HepG2 (cell line): ENCODE data around the gene SF1. TPM values are rescaled to one million over a fixed set of nuclear protein-coding genes. Genes with fewer than 3 reads are reported as not detected.
A peak's percentile ranks its signal among the peaks of the same experiment; 100 is the strongest.

Experiments
- ATAC-seq: fragments of 200-7000 bp; cut with Tn5 transposase; 3 replicates; pipeline ENCODE4 v1.9.1; 2020; ENCODE audit warnings: mild to moderate bottlenecking, moderate library complexity
- BruUV-seq: library from RNA; stranded (reverse); fragments of 400-500 nt; replicated peaks from 2 replicates; lab custom pipeline; 2021; lab: Mats Ljungman, UMichigan
- CTCF ChIA-PET: fragments of 300-600 bp; formaldehyde crosslinking; extraction: SDS; loops from one replicate; lab custom pipeline; 2021; ENCODE audit warnings: low total read pairs, inconsistent platforms, low intra/inter-chr PET ratio; lab: Yijun Ruan, JAX
- POLR2A ChIA-PET: fragments of 350-600 bp; sonication (Branson Sonifier 250); formaldehyde crosslinking; loops from one replicate; lab custom pipeline; 2020; ENCODE audit warnings: antibody characterized with exemption, inconsistent platforms; lab: Yijun Ruan, JAX
- DNase-seq: peaks from one replicate; pipeline ENCODE4 v3.0.0-alpha.2; 2015; ENCODE audit warnings: low spot score
- FAIRE-seq: peaks from 3 replicates; lab custom pipeline; 2011; peaks lifted over from hg19 to GRCh38; lab: Jason Lieb, UNC
- H2AFZ ChIP-seq: one replicate; pipeline ENCODE4 v1.6.1; 2011; ENCODE audit warnings: low read length, inconsistent platforms
- H3K27ac ChIP-seq: fragments of 300-600 bp; 3 replicates; pipeline ENCODE4 v1.8.0; 2011; ENCODE audit warnings: mixed run types, mild to moderate bottlenecking, mixed read lengths, low read length, inconsistent platforms; ENCODE audit not compliant: insufficient read depth; ENCODE audit errors: extremely low read length
- H3K27me3 ChIP-seq, 2 experiments: fragments of 200-600 bp in 1 of 2; 2 replicates in 1 of 2; 3 replicates in 1 of 2; pipeline versions ENCODE4 v1.6.0 to v1.8.0; 2011; ENCODE audit warnings: low read length in 2 of 2, mild to moderate bottlenecking in 2 of 2, moderate library complexity in 2 of 2, inconsistent platforms in 1 of 2; ENCODE audit not compliant: insufficient read depth in 2 of 2, control insufficient read depth in 1 of 2
- H3K36me3 ChIP-seq, 2 experiments: fragments of 200-600 bp in 1 of 2; replicated peaks in 1 of 2; 2 replicates in 1 of 2; 3 replicates in 1 of 2; pipeline versions ENCODE4 v1.5.1 to v1.8.0; 2011; ENCODE audit warnings: low read length in 2 of 2, inconsistent platforms in 1 of 2; ENCODE audit not compliant: insufficient read depth in 2 of 2, control insufficient read depth in 1 of 2
- H3K4me1 ChIP-seq: 2 replicates; pipeline ENCODE4 v1.5.1; 2012; ENCODE audit warnings: low read length, inconsistent platforms; ENCODE audit not compliant: insufficient read depth
- H3K4me2 ChIP-seq: 2 replicates; pipeline ENCODE4 v1.6.0; 2011; ENCODE audit warnings: low read depth, low read length, inconsistent platforms
- H3K4me3 ChIP-seq, 3 experiments: fragments of 200-600 bp in 1 of 3; sonication (generic), shearing (Covaris generic) in 1 of 3; replicated peaks in 1 of 3; 2 replicates each; pipeline ENCODE4 v1.5.1; 2011 to 2016; ENCODE audit warnings: low read length in 3 of 3, inconsistent platforms in 2 of 3, low read depth in 2 of 3, mild to moderate bottlenecking in 2 of 3, control low read depth in 1 of 3, mixed read lengths in 1 of 3; ENCODE audit not compliant: insufficient read depth in 1 of 3
- H3K79me2 ChIP-seq: one replicate; pipeline ENCODE4 v1.6.1; 2011; ENCODE audit warnings: low read length, inconsistent platforms; ENCODE audit not compliant: insufficient read depth
- H3K9ac ChIP-seq: 2 replicates; pipeline ENCODE4 v1.6.0; 2011; ENCODE audit warnings: mild to moderate bottlenecking, low read depth, low read length, inconsistent platforms; ENCODE audit not compliant: insufficient read depth
- H3K9me3 ChIP-seq: 2 replicates; pipeline ENCODE4 v1.5.1; 2012; ENCODE audit warnings: mild to moderate bottlenecking, low read length
- H4K20me1 ChIP-seq: 2 replicates; pipeline ENCODE4 v1.6.0; 2011; ENCODE audit warnings: inconsistent platforms, mild to moderate bottlenecking, low read length, moderate library complexity; ENCODE audit not compliant: insufficient read depth
- KDM1A ChIP-seq: IDR thresholded peaks from 2 replicates; pipeline ENCODE4 v1.6.1; 2016; ENCODE audit warnings: missing compliant biosample characterization
- POLR2A ChIP-seq, 2 experiments: IDR thresholded peaks; 2 replicates each; pipeline ENCODE4 v1.6.1; 2011; ENCODE audit warnings: low read depth in 2 of 2, low read length in 2 of 2, mild to moderate bottlenecking in 1 of 2, moderate library complexity in 1 of 2; ENCODE audit not compliant: insufficient read depth in 1 of 2
- POLR2AphosphoS2 ChIP-seq: IDR thresholded peaks from 2 replicates; pipeline ENCODE4 v1.6.1; 2011; ENCODE audit warnings: low read depth, low read length, improper control_type of control experiment
- POLR2G ChIP-seq: fragments of 200-400 bp; formaldehyde crosslinking; IDR thresholded peaks from 2 replicates; pipeline ENCODE4 v1.6.1; 2018; ENCODE audit warnings: mild to moderate bottlenecking, low read depth, low read length, moderate library complexity
- RAD51 ChIP-seq: fragments of 450-650 bp; IDR thresholded peaks from 2 replicates; pipeline ENCODE4 v1.6.1; 2016; ENCODE audit warnings: borderline replicate concordance
- RBM39 ChIP-seq: fragments of 200-400 bp; formaldehyde crosslinking; IDR thresholded peaks from one replicate; pipeline ENCODE4 v1.6.1; 2018; ENCODE audit warnings: antibody characterized with exemption, mild to moderate bottlenecking, low read depth, low read length; ENCODE audit not compliant: poor library complexity, severe bottlenecking
- ZFP36 ChIP-seq: fragments of 150-350 bp; IDR thresholded peaks from 2 replicates; pipeline ENCODE4 v1.6.1; 2018; ENCODE audit warnings: borderline replicate concordance, low read length, low read depth; ENCODE audit not compliant: partially characterized antibody
- ZMYM3 ChIP-seq: sonication (generic); formaldehyde crosslinking; IDR thresholded peaks from 2 replicates; pipeline ENCODE4 v1.5.1; 2020; ENCODE audit warnings: mild to moderate bottlenecking, missing genetic modification reagents
- ZNF768 ChIP-seq: sonication (generic); formaldehyde crosslinking; IDR thresholded peaks from 2 replicates; pipeline ENCODE4 v1.4.0; 2020; ENCODE audit warnings: missing genetic modification reagents
- ZZZ3 ChIP-seq: sonication (generic); formaldehyde crosslinking; IDR thresholded peaks from 2 replicates; pipeline ENCODE4 v1.4.0; 2020; ENCODE audit warnings: missing genetic modification reagents, mild to moderate bottlenecking, borderline replicate concordance
- WGBS: methylation state at CpG from one replicate; pipeline ENCODE4 v1.1.6; 2017; ENCODE audit warnings: low lambda C conversion rate; 5-methylcytosine and 5-hydroxymethylcytosine counted together
- in situ Hi-C: cut with HindIII; loops from 2 replicates; pipeline ENCODE4 v1.10.0; 2017; ENCODE audit warnings: low pct_unique_long_range_greater_than_20kb; ENCODE audit not compliant: extremely low pct_ligation_motif_present
- intact Hi-C: fragments of 100-400 bp; cut with micrococcal nuclease; formaldehyde crosslinking; loops from one replicate; pipeline ENCODE4 v1.10.0; 2022; ENCODE audit not compliant: unreplicated experiment
- polyA plus RNA-seq, 8 experiments: library from polyadenylated mRNA; depleted of rRNA in 3 of 8; stranded (reverse) in 7 of 8; unstranded in 1 of 8; fragments of >200 nt; fragmentation: Illumina TruSeq in 4 of 8; extraction: Trizol in 4 of 8; gene quantifications; 2 replicates each; pipeline versions ENCODE4 v1.2.1 to v1.2.3, GENCODE V29; 2011 to 2016; ENCODE audit warnings: low read depth in 4 of 8, missing spikeins in 1 of 8, mixed read lengths in 1 of 8; ENCODE audit not compliant: insufficient read depth in 1 of 8
- total RNA-seq, 5 experiments: library from RNA; depleted of rRNA; stranded (reverse); fragments of >200 nt; fragmentation: Illumina TruSeq; extraction: Trizol; gene quantifications; 2 replicates each; pipeline ENCODE4 v1.2.3, GENCODE V29; 2016; ENCODE audit warnings: low read depth in 1 of 5
- TF ChIP-seq, protein P1 (sequence below): sonication (generic); formaldehyde crosslinking; IDR thresholded peaks from 2 replicates; pipeline ENCODE4 v1.5.0; 2020; ENCODE audit warnings: missing genetic modification reagents, mild to moderate bottlenecking, borderline replicate concordance
- TF ChIP-seq, protein P2 (sequence below): sonication (generic); formaldehyde crosslinking; IDR thresholded peaks from 2 replicates; pipeline ENCODE4 v1.4.0; 2020; ENCODE audit warnings: mild to moderate bottlenecking, low read depth, missing genetic modification reagents

Gene SF1
- total and polyA plus RNA-seq, 2 of the 13 experiments (the other 11 are each of a cell fraction or from before 2014, with no cell fraction given) = 55.5 to 70.4 TPM

DNA sequence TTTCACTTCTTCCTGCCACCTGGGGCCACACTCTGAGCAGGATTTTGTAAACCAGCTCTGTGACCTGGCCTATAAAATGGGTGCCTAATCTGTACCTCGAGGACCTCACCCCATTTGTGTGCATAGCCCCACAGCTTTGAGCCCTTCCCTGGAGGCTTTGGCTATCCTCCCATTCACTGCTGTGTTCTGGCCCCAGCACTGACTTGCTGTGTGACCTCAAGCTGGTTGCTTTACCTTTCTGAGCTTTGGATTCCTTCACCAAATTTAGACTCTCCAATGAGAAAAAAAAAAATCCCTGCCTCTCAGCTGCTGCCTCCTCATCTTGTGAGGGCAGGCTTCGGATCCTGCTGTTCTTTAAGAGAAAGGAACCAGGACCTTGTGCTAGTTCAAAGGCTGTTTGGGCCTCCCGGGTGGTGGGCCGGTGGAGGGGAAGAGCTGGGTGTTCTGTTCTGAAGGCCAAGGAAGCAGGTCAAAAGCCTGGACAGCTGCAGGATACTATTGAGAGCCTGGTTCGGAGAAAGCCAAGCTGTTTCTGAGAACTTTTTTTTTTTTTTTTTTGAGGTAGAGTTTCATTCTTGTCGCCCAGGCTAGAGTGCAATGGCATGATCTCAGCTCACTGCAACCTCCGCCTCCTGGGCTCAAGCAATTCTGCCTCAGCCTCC, 17.5 kb downstream of the SF1 start:
- CTCF ChIA-PET = no interaction called here
- peak; percentile 0 for ATAC-seq
- intact Hi-C loops = no loop called here

More for the DNA sequence above, 17.5 kb downstream of the SF1 start:
- Histone ChIP-seq H3K27me3 (peaks cover 0 to 6% of the 10 kb centered on the region in 2 experiments; a peak in 1 of 5 replicates), H3K4me3 (no peak overlapping the region), H4K20me1 (peaks cover 35% of the 10 kb centered on the region), H3K4me1 (peaks cover 31% of the 10 kb centered on the region), H3K4me2 (no peak overlapping the region), H3K9ac (no peak overlapping the region), H3K9me3 (no peaks in the 10 kb centered on the region), H2AFZ (no peak overlapping the region), H3K36me3 (peaks cover 14 to 29% of the 10 kb centered on the region in 2 experiments), H3K79me2 (no peaks in the 10 kb centered on the region), H3K27ac (no peak overlapping the region)
- 66% methylated on average over 7 of the region's 7 CpGs for WGBS
- peak; percentile 8 for TF ChIP-seq ZFP36
- peak; percentile 29; the same call in 1 of the 2 replicates for TF ChIP-seq POLR2G
- TF ChIP-seq, protein P1, sequence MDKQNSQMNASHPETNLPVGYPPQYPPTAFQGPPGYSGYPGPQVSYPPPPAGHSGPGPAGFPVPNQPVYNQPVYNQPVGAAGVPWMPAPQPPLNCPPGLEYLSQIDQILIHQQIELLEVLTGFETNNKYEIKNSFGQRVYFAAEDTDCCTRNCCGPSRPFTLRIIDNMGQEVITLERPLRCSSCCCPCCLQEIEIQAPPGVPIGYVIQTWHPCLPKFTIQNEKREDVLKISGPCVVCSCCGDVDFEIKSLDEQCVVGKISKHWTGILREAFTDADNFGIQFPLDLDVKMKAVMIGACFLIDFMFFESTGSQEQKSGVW = no peak
- 0 out of 2 replicates have a peak, but pooled peaks have one; percentile 19 for TF ChIP-seq KDM1A
- 0 out of 4 replicates have a peak, but pooled peaks of 1 of the 2 experiments have one; percentile 8 for TF ChIP-seq POLR2A (IDR thresholded peaks at IDR 0.05; ENCODE audit: insufficient read depth in 1 of 2, low read depth in 2 of 2, low read length in 2 of 2)
- TF ChIP-seq RAD51 = no peak
- TF ChIP-seq RBM39 = no peak
- TF ChIP-seq ZNF768 (CRISPR knock-in tag) = peak; percentile 97
- TF ChIP-seq, protein P2, sequence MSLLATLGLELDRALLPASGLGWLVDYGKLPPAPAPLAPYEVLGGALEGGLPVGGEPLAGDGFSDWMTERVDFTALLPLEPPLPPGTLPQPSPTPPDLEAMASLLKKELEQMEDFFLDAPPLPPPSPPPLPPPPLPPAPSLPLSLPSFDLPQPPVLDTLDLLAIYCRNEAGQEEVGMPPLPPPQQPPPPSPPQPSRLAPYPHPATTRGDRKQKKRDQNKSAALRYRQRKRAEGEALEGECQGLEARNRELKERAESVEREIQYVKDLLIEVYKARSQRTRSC (CRISPR knock-in tag) = no peak
- TF ChIP-seq ZZZ3 = no peak
- peak; percentile 85; the same call in 1 of the 2 replicates for TF ChIP-seq POLR2AphosphoS2
- TF ChIP-seq ZMYM3 (CRISPR knock-in tag) = peak; percentile 85
- in situ Hi-C loops = no loop called here
- DNase-seq = no peak
- POLR2A ChIA-PET = interaction anchor here (1.1 to 3.3 kb wide), 2 partner anchors 16 to 18 kb away, joined by 3 to 24 read pairs; partner anchors contain the start of gene SF1
- no TSS peak for BruUV-seq
- no peak for FAIRE-seq
